SKM-1 treated with dmso at 0.1 percent for 144 hours (cell line): Measurements from ENCODE around the gene GMFB.
"Not testable (repeated sequence)": the region's sequence is repeated elsewhere in the genome, so short reads cannot be mapped to it uniquely, and the experiment has no call there.

Source experiments
- DNase-seq: peaks from one replicate; lab custom pipeline; 2025; ENCODE audit not compliant: unreplicated experiment; lab: John Stamatoyannopoulos, UW

GMFB gene

GRCh38 chr14:54462048-54462447 is 26.7 kb downstream of the GMFB start:
- DNase-seq = no peak

GRCh38 chr14:54459106-54459505 is 29.7 kb downstream of the GMFB start:
- DNase-seq = no peak

DNA sequence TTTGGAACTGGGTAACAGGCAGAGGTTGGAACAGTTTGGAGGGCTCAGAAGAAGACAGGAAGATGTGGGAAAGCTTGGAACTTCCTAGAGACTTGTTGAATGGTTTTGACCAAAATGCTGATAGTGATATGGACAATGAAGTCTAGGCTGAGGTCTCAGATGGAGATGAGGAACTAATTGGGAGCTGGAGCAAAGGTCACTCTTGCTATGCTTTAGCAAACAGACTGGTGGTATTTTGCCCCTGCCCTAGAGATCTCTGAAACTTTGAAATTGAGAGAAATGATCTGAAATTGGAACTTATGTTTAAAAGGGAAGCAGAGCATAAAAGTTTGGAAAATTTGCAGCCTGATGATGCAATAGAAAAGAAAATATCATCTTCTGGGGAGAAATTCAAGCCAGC is 30.2 kb downstream of the GMFB start:
- DNase-seq = not testable (repeated sequence)

DNA sequence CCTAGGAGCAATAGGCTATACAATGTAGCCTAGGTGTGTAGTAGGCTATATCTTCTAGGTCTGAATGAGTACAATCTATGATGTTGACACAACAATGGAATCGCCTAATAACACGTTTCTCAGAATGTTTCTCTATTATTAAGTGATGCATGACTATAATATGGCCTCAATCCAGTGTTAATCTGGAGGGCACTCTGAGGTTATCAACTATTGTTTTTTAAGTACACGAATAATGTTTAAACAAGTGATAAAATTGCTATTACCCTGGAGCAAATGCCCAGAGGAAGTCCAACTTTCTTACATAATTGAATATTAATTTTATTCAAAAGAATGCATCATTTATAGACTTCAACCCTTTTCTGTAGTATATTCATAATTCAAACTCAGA is 31.2 kb downstream of the GMFB start:
- no peak for DNase-seq

GRCh38 chr14:54456820-54457608 is 31.8 kb downstream of the GMFB start:
- not testable (repeated sequence) for DNase-seq

DNA sequence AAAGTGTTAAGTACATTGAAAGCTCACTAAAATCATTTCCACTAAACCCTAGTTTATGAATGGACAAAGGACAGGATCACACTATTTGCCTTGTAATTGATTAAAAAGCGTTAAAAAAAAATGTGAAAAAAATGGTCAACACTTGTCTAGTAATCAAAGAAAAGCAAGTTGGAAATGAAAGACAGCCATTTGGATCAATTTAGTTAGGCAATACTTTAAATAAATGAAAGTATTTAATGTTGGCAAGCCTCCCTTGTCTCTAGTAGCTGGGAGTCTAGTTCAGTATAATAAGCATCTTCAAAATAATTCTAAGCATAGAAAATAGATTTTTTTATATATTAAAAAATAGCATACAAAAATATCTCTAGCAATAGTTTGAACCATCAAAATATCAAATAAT is 33.4 kb downstream of the GMFB start:
- no peak for DNase-seq

DNA sequence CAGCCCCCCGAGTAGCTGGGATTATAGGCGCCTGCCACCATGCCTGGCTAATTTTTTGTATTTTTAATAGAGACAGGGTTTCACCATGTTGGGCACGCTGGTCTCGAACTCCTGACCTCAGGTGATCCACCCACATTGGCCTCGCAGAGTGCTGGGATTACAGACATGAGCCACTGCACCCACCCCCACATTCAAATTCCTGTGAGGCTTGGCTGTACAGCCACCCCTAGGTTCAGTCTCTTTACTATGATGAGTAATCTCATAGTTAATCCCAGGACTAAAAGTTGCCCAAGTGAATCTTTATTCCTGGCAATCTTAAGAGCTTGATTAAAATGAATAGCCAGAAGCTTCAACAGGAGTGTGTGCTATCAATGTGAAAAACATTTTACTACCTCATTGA is 34.8 kb downstream of the GMFB start:
- not testable (repeated sequence) for DNase-seq

- no peak for DNase-seq
These were observed 35.5 kb downstream of the GMFB start for GRCh38 chr14:54453252-54453651.

- no peak for DNase-seq
These were observed 36.8 kb downstream of the GMFB start for GRCh38 chr14:54451961-54452360.

DNA sequence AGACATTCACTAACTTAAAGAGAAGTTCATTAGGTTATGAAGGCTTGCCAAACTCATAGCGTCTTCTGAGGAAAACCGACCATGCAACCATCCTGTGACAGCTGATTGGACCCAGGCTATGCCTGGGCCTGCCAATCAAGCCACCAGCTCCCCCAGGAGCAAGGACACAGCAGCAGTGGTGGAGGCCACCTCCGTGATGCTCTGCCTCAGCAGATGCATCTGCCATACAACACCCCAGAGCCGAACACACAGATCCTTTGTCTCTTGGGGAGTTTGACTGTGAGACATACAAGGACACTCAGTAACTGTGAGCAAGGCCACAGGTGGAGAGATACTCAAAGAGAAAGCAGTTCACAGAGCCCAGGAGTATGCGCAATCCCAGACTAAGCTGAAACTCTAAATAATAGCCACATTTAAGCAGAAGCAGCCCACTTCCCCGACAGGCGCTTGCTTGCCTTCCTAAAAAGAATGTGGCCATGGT is 37.6 kb downstream of the GMFB start:
- DNase-seq = no peak

DNA sequence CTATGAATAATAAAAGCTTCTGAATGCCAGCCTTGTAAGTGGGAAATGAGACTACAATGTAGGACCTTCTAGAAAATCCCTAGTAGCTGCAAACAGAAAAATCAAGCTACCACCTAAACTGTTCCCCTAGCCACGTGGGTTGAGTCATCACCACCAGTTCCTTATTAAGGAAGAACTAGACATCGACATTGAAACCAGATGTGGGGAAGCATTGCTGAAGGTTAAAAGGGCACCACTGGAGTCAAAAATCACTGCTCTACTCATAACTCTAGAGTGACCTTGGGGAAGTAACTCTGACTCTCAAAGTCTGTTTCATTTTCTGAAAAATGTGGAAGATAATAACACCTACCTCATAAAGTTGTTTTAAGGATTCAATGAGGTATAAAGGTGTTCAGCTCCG is 38.2 kb downstream of the GMFB start:
- peak; percentile 46 for DNase-seq

DNA sequence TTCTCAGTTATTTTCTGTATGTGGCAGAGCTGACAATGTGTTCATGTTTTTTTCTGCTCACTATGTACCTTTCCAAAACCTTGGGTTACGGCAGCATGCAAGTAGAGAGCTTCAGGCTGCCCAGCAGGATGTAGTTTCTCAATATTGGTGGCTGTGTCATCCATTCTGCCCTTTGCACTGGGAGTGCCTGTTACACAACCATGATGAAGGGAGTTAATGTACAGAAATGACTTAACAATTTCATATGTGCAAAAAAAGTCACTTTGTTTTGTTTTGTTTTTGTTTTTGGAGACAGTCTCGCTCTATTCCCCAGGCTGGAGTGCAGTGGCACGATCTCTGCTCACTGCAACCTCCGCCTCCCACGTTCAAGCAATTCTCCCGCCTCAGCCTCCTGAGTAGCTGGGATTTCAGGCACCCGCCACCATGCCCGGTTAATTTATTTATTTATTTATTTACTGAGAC is 41.5 kb downstream of the GMFB start:
- DNase-seq = peak; percentile 57

- DNase-seq = peak; percentile 4
These were observed 42.6 kb downstream of the GMFB start for GRCh38 chr14:54446161-54446693.

DNA sequence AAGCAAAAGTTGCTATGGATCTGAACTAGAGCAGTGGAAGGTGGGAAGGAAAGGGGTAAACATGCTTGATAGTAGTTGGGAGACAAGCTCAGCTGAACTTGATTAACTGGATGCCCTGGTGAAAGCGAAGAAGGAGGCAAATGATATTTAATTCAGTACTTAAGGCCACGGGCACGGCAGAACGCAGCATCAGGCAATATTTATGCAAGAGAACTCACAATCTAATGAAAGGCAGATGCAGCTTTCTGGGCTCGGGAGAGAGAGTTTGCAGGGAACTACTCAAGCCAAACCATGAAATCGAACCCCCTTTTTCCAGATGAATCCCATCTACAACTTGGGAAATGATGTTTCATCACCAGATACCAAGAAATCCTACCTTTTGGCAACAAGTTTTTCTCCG is 44.1 kb downstream of the GMFB start:
- DNase-seq = no peak

- no peak for DNase-seq
These were observed 44.8 kb downstream of the GMFB start for GRCh38 chr14:54443981-54444380.

DNA sequence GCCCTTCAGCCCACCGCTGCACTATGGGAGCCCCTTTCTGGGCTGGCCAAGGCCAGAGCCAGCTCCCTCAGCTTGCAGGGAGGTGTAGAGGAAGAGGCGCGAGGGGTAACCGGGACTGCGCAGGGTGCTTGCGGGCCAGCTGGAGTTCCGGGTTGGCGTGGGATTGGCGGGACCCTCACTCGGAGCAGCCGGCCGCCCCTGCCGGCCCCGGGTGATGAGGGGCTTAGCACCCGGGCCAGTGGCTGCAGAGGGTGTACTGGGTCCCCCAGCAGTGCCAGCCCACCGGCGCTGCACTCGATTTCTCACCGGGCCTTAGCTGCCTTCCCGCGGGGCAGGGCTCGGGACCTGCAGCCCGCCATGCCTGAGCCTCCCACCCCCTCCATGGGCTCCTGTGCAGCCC is 45.8 kb downstream of the GMFB start:
- not testable (repeated sequence) for DNase-seq

DNA sequence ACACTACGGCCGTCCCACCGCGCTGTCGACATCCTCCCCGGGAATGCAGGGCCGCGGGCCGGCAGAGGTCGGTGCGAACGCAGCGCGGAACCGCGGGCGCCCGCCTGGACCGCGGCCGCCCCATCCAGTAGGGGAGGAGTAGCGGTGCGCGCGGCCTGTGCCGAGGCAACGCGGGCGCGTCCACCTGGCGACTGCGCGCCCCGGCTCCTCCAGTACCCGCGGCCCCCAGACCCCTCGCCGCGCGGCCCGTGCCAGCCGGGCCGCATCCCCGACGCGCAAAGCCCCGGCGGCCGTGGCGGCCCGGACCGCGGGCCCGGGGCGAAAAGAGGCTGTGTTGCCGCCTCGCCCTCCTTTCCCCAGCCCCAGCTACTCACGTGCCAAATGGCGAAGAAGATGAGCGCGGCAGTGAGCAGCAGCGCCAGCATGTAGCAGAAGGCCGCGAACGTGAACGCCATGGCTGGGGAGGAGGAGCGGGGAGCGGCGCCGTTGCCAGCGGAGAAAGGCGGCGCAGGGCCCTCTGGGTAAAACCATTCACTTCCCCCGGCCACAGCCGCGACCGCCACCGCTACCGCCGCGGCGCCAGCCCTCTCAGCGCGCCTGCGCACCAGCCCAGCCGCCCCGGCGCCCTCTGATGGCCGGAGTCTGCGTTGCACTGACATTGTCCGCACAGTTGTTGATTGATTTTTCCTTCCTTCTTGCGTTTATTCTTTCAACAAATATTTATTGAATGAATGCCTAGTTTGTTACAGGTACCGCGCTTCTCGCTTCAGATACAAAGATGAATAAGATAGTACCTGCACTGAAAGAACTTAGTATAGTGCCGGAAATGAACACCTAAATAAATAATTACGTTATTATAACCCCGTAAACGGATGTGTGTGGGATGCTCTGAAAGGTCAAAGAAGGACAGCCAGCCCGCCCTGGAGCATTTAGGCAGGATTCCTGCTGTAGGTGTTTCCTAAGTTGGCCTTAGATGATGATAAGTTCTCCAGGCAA is 47.6 kb downstream of the GMFB start, which contains the start of gene CNIH1:
CNIH1 (minus strand) TSS at position 502 of the 996 bp plus-strand sequence; CDS start at position 455, 47 bp downstream.
- peak; percentile 62 for DNase-seq

DNA sequence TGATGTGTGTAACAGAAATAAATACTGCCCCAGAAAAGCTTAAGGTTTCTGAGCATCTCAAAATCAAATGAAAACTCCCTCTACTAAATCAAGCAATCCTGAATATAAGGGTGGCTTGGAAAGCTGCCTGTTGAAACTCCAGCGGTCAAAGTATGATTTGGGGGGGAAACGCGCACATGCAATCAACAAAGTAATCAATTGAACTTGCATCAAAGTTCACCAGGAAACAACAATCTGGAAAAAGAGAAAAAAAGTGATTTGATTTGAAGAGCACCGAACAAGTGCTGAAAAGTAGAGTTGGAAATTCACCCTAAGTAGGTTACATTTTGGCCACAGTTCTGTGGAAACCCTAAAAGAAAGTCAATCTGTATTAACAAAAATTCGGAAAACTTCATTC is 48.3 kb downstream of the GMFB start:
- no peak for DNase-seq

DNA sequence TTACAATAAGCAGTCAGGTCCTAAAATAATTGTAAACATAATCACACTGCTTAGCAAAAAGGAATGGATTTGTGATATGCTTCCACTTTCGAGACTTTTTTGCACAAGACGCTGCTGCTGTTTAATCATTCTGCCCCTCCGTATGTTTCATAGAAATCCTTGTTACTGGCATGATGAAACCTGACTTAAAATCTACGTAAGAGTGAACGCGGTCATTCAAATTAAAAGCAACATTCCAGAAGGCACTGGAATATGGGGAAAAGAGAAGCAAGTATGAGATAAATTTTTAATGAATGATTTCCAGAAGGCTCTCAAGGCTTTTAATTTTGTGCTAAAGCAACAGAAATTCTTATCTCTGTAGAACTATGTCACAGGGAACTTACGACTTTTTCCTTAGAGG is 48.7 kb downstream of the GMFB start:
- no peak for DNase-seq

DNA sequence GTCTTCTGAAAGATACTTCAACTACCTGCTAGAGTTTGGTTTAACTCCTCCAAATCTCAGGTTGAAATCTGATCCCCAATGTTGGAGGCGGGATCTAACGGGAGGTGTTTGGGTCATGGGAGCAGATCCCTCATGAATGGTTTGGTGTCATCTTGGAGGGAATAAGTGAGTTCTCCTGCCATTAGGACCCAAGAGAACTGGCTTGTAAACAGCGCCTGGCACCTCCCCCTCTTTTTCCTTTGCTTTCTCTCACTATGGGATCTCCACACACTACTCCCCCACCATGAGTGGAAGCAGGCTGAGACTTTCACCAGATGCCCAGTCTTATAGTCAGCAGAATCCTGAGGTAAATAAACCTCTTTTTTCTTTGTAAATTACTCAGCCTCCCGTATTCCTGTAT is 50.1 kb downstream of the GMFB start:
- no peak for DNase-seq

- not testable (repeated sequence) for DNase-seq
These were observed 50.8 kb downstream of the GMFB start for GRCh38 chr14:54437954-54438353.
